ENCODE results near the gene NLGN1.

GRCh38 chr3:174285242-174285864 lies 887.8 kb downstream of the NLGN1 start:
- TF ChIP-seq ZNF384 (IDR thresholded peaks at IDR 0.05) (no peak), FOXM1 (IDR thresholded peaks at IDR 0.05; ENCODE audit: borderline replicate concordance) (no peak), ELF4 (IDR thresholded peaks at IDR 0.05) (no peak), SUZ12 (IDR thresholded peaks at IDR 0.05) (no peak), HDGF (IDR thresholded peaks at IDR 0.05; ENCODE audit: borderline replicate concordance) (no peak), NFRKB (IDR thresholded peaks at IDR 0.05) (no peak), SP1 (IDR thresholded peaks at IDR 0.05) (no peak), TARDBP (IDR thresholded peaks at IDR 0.05) (no peak), BHLHE40 (IDR thresholded peaks at IDR 0.05; ENCODE audit: borderline replicate concordance) (no peak), ARNT (IDR thresholded peaks at IDR 0.05) (no peak), FOXK2 (IDR thresholded peaks at IDR 0.05) (no peak), L3MBTL2 (conservative IDR thresholded peaks at IDR 0.05) (no peak), PKNOX1 (IDR thresholded peaks at IDR 0.05) (no peak), FOXA1 (IDR thresholded peaks at IDR 0.05) (no peak)
